Neural cell (in vitro differentiated cells): ENCODE results near the gene SH3RF2. TPM values are rescaled to one million over a fixed set of nuclear protein-coding genes. Genes with fewer than 3 reads are reported as not detected.

Experiments used
- H2AFZ ChIP-seq: fragments of 200-600, 300-800 bp; sonication (generic), shearing (Covaris generic); 2 replicates; pipeline ENCODE4 v1.6.0; 2014; ENCODE audit warnings: low read depth, mild to moderate bottlenecking, antibody characterized with exemption, low read length, moderate library complexity
- H3F3A ChIP-seq: fragments of 200-600 bp; shearing (Covaris generic); 2 replicates; pipeline ENCODE4 v1.6.1; 2016; ENCODE audit warnings: mild to moderate bottlenecking, moderate library complexity, mixed read lengths, antibody characterized with exemption, low read length; ENCODE audit not compliant: insufficient read depth, poor library complexity, severe bottlenecking
- H3K27ac ChIP-seq: fragments of 200-600, 300-800 bp; sonication (generic), shearing (Covaris generic); 2 replicates; pipeline ENCODE4 v1.5.1; 2014; ENCODE audit warnings: mild to moderate bottlenecking, low read length, moderate library complexity
- H3K27me3 ChIP-seq: fragments of 300-800, 200-600 bp; sonication (generic), shearing (Covaris generic); 2 replicates; pipeline ENCODE4 v1.6.0; 2014; ENCODE audit warnings: mild to moderate bottlenecking, low read depth, low read length, moderate library complexity; ENCODE audit not compliant: insufficient read depth
- H3K36me3 ChIP-seq: fragments of 300-800, 200-600 bp; sonication (generic), shearing (Covaris generic); 2 replicates; pipeline ENCODE4 v1.5.1; 2014; ENCODE audit warnings: mild to moderate bottlenecking, antibody characterized with exemption, low read length, moderate library complexity; ENCODE audit not compliant: insufficient read depth
- H3K4me2 ChIP-seq: fragments of 300-800, 200-600 bp; sonication (generic), shearing (Covaris generic); 2 replicates; pipeline ENCODE4 v1.6.0; 2014; ENCODE audit warnings: mild to moderate bottlenecking, low read length
- H3K4me3 ChIP-seq: fragments of 300-800, 200-600 bp; sonication (generic), shearing (Covaris generic); 2 replicates; pipeline ENCODE4 v1.5.1; 2014; ENCODE audit warnings: mild to moderate bottlenecking, low read length, moderate library complexity
- H3K79me2 ChIP-seq: fragments of 200-600 bp; shearing (Covaris generic); replicated peaks from 2 replicates; pipeline ENCODE4 v1.6.0; 2014; ENCODE audit warnings: mild to moderate bottlenecking, low read length, moderate library complexity; ENCODE audit not compliant: insufficient read depth
- H3K9ac ChIP-seq: fragments of 300-800, 200-600 bp; sonication (generic), shearing (Covaris generic); 2 replicates; pipeline ENCODE4 v1.6.1; 2016; ENCODE audit warnings: mild to moderate bottlenecking, low read length, mixed read lengths
- H3K9me2 ChIP-seq: fragments of 200-600 bp; shearing (Covaris generic); 2 replicates; pipeline ENCODE4 v1.6.1; 2016; ENCODE audit warnings: mild to moderate bottlenecking, low read length, mixed read lengths; ENCODE audit not compliant: insufficient read depth
- H3K9me3 ChIP-seq: fragments of 200-600, 300-800 bp; sonication (generic), shearing (Covaris generic); 2 replicates; pipeline ENCODE4 v1.6.1; 2016; ENCODE audit warnings: mild to moderate bottlenecking, mixed run types, low read length, moderate library complexity, mixed read lengths
- H4K20me1 ChIP-seq: fragments of 200-600 bp; shearing (Covaris generic); 2 replicates; pipeline ENCODE4 v1.6.1; 2016; ENCODE audit warnings: mild to moderate bottlenecking, mixed run types; ENCODE audit not compliant: insufficient read depth
- EP300 ChIP-seq: fragments of 450-650 bp; conservative IDR thresholded peaks from 2 replicates; pipeline ENCODE4 v1.6.1; 2014; ENCODE audit warnings: antibody characterized with exemption, mild to moderate bottlenecking, moderate library complexity; ENCODE audit not compliant: poor library complexity, severe bottlenecking
- EZH2 ChIP-seq: fragments of 200-600, 300-800 bp; shearing (Covaris generic), sonication (generic); IDR thresholded peaks from 2 replicates; pipeline ENCODE4 v1.6.1; 2014; ENCODE audit warnings: antibody characterized with exemption, low read length, borderline replicate concordance, mild to moderate bottlenecking; ENCODE audit not compliant: insufficient read depth, poor library complexity, severe bottlenecking
- MXI1 ChIP-seq: fragments of 450-650 bp; conservative IDR thresholded peaks from 2 replicates; pipeline ENCODE4 v1.6.1; 2014; ENCODE audit warnings: antibody characterized with exemption, mild to moderate bottlenecking; ENCODE audit not compliant: poor library complexity, severe bottlenecking
- POLR2AphosphoS5 ChIP-seq: IDR thresholded peaks from 2 replicates; pipeline ENCODE4 v1.6.1; 2012
- RAD21 ChIP-seq: fragments of 450-650 bp; conservative IDR thresholded peaks from 2 replicates; pipeline ENCODE4 v1.6.1; 2014; ENCODE audit warnings: antibody characterized with exemption, mild to moderate bottlenecking, moderate library complexity
- SMC3 ChIP-seq: fragments of 450-650 bp; conservative IDR thresholded peaks from 2 replicates; pipeline ENCODE4 v1.6.1; 2014; ENCODE audit warnings: antibody characterized with exemption, mild to moderate bottlenecking, moderate library complexity; ENCODE audit not compliant: poor library complexity
- TAF1 ChIP-seq: IDR thresholded peaks from 2 replicates; pipeline ENCODE4 v1.6.1; 2012; ENCODE audit warnings: low read depth
- polyA plus RNA-seq: library from polyadenylated mRNA; depleted of rRNA; stranded (reverse); fragments of >200 nt; gene quantifications from 2 replicates; pipeline ENCODE4 v1.2.3, GENCODE V29; 2014
- TF ChIP-seq, protein P1 (sequence below): IDR thresholded peaks from 2 replicates; pipeline ENCODE4 v1.6.1; 2012; ENCODE audit warnings: borderline replicate concordance
- TF ChIP-seq, protein P2 (sequence below): fragments of 450-650 bp; IDR thresholded peaks from 2 replicates; pipeline ENCODE4 v1.5.1; 2014; ENCODE audit warnings: antibody characterized with exemption, mild to moderate bottlenecking, moderate library complexity; ENCODE audit not compliant: poor library complexity, severe bottlenecking

The SH3RF2 gene
- polyA plus RNA-seq, 1 donor from 2014 or later: not detected

DNA sequence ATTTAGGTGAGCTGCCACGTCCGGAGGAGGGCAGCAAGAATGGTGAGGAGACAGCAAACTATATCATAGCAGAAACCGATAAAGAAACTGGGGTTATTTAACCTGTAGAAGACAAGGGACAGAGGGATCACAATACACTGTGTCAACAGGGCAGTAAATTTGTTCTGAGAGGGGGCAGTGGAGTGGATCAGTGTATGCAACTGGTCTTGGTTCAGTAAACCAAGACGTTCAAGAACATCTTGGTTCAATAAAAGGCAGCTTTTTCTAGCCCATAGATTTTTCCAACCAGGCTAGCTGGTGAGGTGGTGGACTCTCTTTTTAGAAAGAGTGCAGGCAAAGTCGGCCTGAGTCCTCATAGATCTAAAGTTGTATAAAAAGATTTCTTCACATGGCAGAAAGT is 113.7 kb downstream of the SH3RF2 start:
- no peaks in the 10 kb centered on the region for H3K9me2 ChIP-seq
- no peak overlapping the region for H3K4me3 ChIP-seq
- H3K9me3 ChIP-seq: no peaks in the 10 kb centered on the region
- no peak overlapping the region for H3K4me2 ChIP-seq
- no peaks in the 10 kb centered on the region for H3K79me2 ChIP-seq
- no peaks in the 10 kb centered on the region for H3F3A ChIP-seq
- TF ChIP-seq EZH2 (no peak), MXI1 (no peak), RAD21 (no peak), SMC3 (no peak), TAF1 (no peak), POLR2AphosphoS5 (no peak), EP300 (no peak)
- TF ChIP-seq, protein P1, sequence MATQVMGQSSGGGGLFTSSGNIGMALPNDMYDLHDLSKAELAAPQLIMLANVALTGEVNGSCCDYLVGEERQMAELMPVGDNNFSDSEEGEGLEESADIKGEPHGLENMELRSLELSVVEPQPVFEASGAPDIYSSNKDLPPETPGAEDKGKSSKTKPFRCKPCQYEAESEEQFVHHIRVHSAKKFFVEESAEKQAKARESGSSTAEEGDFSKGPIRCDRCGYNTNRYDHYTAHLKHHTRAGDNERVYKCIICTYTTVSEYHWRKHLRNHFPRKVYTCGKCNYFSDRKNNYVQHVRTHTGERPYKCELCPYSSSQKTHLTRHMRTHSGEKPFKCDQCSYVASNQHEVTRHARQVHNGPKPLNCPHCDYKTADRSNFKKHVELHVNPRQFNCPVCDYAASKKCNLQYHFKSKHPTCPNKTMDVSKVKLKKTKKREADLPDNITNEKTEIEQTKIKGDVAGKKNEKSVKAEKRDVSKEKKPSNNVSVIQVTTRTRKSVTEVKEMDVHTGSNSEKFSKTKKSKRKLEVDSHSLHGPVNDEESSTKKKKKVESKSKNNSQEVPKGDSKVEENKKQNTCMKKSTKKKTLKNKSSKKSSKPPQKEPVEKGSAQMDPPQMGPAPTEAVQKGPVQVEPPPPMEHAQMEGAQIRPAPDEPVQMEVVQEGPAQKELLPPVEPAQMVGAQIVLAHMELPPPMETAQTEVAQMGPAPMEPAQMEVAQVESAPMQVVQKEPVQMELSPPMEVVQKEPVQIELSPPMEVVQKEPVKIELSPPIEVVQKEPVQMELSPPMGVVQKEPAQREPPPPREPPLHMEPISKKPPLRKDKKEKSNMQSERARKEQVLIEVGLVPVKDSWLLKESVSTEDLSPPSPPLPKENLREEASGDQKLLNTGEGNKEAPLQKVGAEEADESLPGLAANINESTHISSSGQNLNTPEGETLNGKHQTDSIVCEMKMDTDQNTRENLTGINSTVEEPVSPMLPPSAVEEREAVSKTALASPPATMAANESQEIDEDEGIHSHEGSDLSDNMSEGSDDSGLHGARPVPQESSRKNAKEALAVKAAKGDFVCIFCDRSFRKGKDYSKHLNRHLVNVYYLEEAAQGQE: no peak
- TF ChIP-seq, protein P2, sequence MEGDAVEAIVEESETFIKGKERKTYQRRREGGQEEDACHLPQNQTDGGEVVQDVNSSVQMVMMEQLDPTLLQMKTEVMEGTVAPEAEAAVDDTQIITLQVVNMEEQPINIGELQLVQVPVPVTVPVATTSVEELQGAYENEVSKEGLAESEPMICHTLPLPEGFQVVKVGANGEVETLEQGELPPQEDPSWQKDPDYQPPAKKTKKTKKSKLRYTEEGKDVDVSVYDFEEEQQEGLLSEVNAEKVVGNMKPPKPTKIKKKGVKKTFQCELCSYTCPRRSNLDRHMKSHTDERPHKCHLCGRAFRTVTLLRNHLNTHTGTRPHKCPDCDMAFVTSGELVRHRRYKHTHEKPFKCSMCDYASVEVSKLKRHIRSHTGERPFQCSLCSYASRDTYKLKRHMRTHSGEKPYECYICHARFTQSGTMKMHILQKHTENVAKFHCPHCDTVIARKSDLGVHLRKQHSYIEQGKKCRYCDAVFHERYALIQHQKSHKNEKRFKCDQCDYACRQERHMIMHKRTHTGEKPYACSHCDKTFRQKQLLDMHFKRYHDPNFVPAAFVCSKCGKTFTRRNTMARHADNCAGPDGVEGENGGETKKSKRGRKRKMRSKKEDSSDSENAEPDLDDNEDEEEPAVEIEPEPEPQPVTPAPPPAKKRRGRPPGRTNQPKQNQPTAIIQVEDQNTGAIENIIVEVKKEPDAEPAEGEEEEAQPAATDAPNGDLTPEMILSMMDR: no peak
- H3K27ac ChIP-seq: no peak overlapping the region
- H3K27me3 ChIP-seq: no peaks in the 10 kb centered on the region
- H2AFZ ChIP-seq: no peak overlapping the region
- H3K36me3 ChIP-seq: no peaks in the 10 kb centered on the region
- H3K9ac ChIP-seq: no peak overlapping the region
- H4K20me1 ChIP-seq: no peaks in the 10 kb centered on the region

DNA sequence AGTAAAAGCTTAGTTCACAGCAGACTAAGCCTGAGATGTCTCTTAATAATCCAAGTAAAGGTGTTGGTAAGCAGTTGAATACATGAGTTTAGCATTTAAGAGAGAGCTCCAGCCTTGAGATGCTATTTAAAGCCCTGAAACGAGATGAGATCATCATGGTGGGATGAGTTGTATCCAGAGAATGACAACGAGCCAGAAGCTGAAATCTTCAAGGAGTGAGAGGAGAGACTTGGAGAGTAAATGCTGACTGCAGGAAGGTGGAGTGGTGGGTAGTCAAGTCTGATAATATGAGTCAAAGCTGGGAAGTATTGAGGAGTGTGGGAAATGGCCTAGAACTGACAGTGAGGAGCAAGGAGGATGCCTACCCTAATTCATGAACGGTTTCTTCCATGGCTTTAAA is 115.3 kb downstream of the SH3RF2 start:
- Histone ChIP-seq H3K4me3 (no peak overlapping the region), H3F3A (no peaks in the 10 kb centered on the region), H3K27ac (no peak overlapping the region), H3K9me2 (no peaks in the 10 kb centered on the region), H2AFZ (no peak overlapping the region), H3K27me3 (no peaks in the 10 kb centered on the region), H3K9ac (no peak overlapping the region), H3K79me2 (no peaks in the 10 kb centered on the region), H3K9me3 (no peaks in the 10 kb centered on the region), H4K20me1 (no peaks in the 10 kb centered on the region), H3K4me2 (no peak overlapping the region), H3K36me3 (no peaks in the 10 kb centered on the region)
- TF ChIP-seq EP300: no peak
- TF ChIP-seq, protein P2: no peak
- no peak for TF ChIP-seq POLR2AphosphoS5
- no peak for TF ChIP-seq TAF1
- TF ChIP-seq, protein P1: no peak
- TF ChIP-seq MXI1: no peak
- TF ChIP-seq EZH2: no peak
- no peak for TF ChIP-seq SMC3
- no peak for TF ChIP-seq RAD21
